GM23338 (cell line): Measurements from ENCODE around the gene ZMYND19.

Source experiments
- EZH2 ChIP-seq: fragments of 200-600 bp; sonication (generic); IDR thresholded peaks from one replicate; pipeline ENCODE4 v1.8.0; 2017; ENCODE audit warnings: antibody characterized with exemption, mild to moderate bottlenecking, low read depth; ENCODE audit not compliant: unreplicated experiment
- POLR2AphosphoS5 ChIP-seq: IDR thresholded peaks from 2 replicates; pipeline ENCODE4 v1.6.1; 2016; ENCODE audit warnings: antibody characterized with exemption, low read depth
- TF ChIP-seq, protein P1 (sequence below), 2 experiments: fragments of 200-600 bp in 1 of 2; sonication (generic) in 1 of 2; conservative IDR thresholded peaks; 2 replicates each; pipeline versions ENCODE4 v1.5.1 to v1.6.1; 2016 to 2017; ENCODE audit warnings: antibody characterized with exemption in 2 of 2, low read depth in 2 of 2, mild to moderate bottlenecking in 2 of 2, moderate library complexity in 1 of 2

DNA sequence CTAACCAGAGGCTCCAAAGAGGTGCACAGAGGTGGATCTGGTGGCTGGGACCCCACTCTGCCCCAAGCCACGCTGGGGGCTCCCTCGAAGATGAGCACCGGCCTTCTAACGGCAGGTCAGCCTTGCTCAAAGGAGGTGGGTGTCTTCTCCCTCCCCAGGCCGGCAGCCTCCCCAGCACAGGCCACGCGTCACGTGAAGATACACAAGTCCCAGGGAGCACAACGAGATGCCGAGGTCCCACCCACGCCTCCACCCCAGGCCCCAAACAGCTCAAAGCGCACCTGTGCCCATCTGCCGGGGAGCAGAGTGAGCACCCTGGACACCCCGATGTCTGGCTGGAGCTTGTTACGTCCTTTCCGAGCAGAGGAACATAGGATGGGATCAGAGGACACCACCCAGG is 52.3 kb downstream of the ZMYND19 start:
- TF ChIP-seq EZH2 (no peak), POLR2AphosphoS5 (no peak)
- TF ChIP-seq, protein P1, sequence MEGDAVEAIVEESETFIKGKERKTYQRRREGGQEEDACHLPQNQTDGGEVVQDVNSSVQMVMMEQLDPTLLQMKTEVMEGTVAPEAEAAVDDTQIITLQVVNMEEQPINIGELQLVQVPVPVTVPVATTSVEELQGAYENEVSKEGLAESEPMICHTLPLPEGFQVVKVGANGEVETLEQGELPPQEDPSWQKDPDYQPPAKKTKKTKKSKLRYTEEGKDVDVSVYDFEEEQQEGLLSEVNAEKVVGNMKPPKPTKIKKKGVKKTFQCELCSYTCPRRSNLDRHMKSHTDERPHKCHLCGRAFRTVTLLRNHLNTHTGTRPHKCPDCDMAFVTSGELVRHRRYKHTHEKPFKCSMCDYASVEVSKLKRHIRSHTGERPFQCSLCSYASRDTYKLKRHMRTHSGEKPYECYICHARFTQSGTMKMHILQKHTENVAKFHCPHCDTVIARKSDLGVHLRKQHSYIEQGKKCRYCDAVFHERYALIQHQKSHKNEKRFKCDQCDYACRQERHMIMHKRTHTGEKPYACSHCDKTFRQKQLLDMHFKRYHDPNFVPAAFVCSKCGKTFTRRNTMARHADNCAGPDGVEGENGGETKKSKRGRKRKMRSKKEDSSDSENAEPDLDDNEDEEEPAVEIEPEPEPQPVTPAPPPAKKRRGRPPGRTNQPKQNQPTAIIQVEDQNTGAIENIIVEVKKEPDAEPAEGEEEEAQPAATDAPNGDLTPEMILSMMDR (conservative IDR thresholded peaks at IDR 0.05; ENCODE audit: low read depth in 2 of 2) = no peak
